Dedifferentiated amniotic fluid mesenchymal stem cell (primary cell): ENCODE results near the gene DET1.
"Not testable (repeated sequence)": the region's sequence is repeated elsewhere in the genome, so short reads cannot be mapped to it uniquely, and the experiment has no call there.

Source experiments
- DNase-seq: peaks from one replicate; pipeline ENCODE4 v3.0.0-alpha.2; 2016; ENCODE audit errors: extremely low spot score

The DET1 gene

GRCh38 chr15:88540350-88540749, 6.1 kb downstream of the DET1 start:
- not testable (repeated sequence) for DNase-seq

- no peak for DNase-seq
Observed at GRCh38 chr15:88539441-88539840, 7.0 kb downstream of the DET1 start.

- DNase-seq: no peak
Observed at GRCh38 chr15:88538972-88539371, 7.5 kb downstream of the DET1 start.

GRCh38 chr15:88537591-88538317, 8.7 kb downstream of the DET1 start:
- DNase-seq: no peak

GRCh38 chr15:88535607-88536313, 10.7 kb downstream of the DET1 start:
- no peak for DNase-seq

- DNase-seq: no peak
Observed at GRCh38 chr15:88535100-88535499, 11.4 kb downstream of the DET1 start.

GRCh38 chr15:88533376-88533775, 13.1 kb downstream of the DET1 start:
- DNase-seq: no peak

- DNase-seq: no peak
Observed at GRCh38 chr15:88529021-88529630, 17.4 kb downstream of the DET1 start.

GRCh38 chr15:88526247-88526879, 20.1 kb downstream of the DET1 start:
- DNase-seq: no peak

- no peak for DNase-seq
Observed at GRCh38 chr15:88525418-88525817, 21.1 kb downstream of the DET1 start.

- DNase-seq: not testable (repeated sequence)
Observed at GRCh38 chr15:88524094-88524493, 22.4 kb downstream of the DET1 start.

- DNase-seq: no peak
Observed at GRCh38 chr15:88518903-88519302, 27.6 kb downstream of the DET1 start.

GRCh38 chr15:88513195-88513594, 33.3 kb downstream of the DET1 start:
- no peak for DNase-seq

GRCh38 chr15:88512601-88513000, 33.9 kb downstream of the DET1 start:
- no peak for DNase-seq

- no peak for DNase-seq
Observed at GRCh38 chr15:88512078-88512477, 34.4 kb downstream of the DET1 start.

- no peak for DNase-seq
Observed at GRCh38 chr15:88511161-88511560, 35.3 kb downstream of the DET1 start.

- no peak for DNase-seq
Observed at GRCh38 chr15:88509964-88510363, 36.5 kb downstream of the DET1 start.

- no peak for DNase-seq
Observed at GRCh38 chr15:88509321-88509720, 37.2 kb downstream of the DET1 start.

GRCh38 chr15:88506628-88507027, 39.9 kb downstream of the DET1 start:
- no peak for DNase-seq

GRCh38 chr15:88505721-88506120, 40.8 kb downstream of the DET1 start:
- no peak for DNase-seq

- no peak for DNase-seq
Observed at GRCh38 chr15:88504445-88504844, 42.0 kb downstream of the DET1 start.

- DNase-seq: no peak
Observed at GRCh38 chr15:88498996-88499395, 47.5 kb downstream of the DET1 start.
